Stimulated activated CD4-positive, alpha-beta T cell treated with anti-CD3 and anti-CD28 coated beads, Interleukin-4, amount 100 ng/mL, for 24 hours (primary cell): Measurements from ENCODE around the gene CLDN19.
A peak's percentile ranks its signal among the peaks of the same experiment; 100 is the strongest.

Experiments
- DNase-seq: peaks from one replicate; pipeline ENCODE4 v3.0.0-alpha.2; 2020

CLDN19 gene

GRCh38 chr1:42692911-42693310 lies 47.1 kb downstream of the CLDN19 start:
- no peak for DNase-seq

- DNase-seq: no peak
These were observed 47.6 kb downstream of the CLDN19 start for GRCh38 chr1:42692461-42692860.

DNA sequence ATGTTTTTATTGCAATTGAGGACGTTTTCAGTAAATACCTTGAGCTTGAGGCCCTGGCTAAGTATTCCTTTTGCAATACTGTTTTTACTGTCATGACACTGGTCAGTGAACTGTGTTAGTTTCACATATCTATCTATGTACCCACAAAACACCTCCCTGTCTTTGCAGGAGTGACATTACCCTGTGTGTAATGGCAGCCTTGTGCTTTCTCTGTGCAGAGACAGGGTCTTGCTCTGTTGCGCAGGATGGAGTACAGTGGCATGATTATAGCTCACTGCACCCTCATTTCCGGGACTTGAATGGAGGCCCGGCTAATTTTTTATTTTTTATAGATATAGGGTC lies 48.9 kb downstream of the CLDN19 start:
- no peak for DNase-seq

GRCh38 chr1:42690477-42691156 lies 49.4 kb downstream of the CLDN19 start:
- no peak for DNase-seq

DNA sequence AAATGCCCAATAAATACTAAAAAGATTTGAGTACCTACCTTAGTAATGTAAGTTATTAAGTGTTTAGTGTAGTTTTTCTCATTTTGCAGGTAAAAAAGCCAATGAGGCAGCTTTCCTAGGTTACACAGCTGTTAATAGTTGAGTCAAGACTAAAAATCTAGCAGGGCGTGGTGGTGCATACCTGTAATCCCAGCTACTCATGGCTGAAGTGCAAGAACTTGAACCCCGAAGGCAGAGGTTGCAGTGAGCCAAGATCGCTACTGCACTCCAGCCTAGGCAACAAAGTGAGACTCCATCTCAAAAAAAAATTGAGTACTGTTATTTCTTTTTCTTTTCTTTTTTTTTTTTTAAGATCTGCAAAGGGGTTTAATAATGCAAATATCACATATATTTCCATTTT lies 50.1 kb downstream of the CLDN19 start:
- DNase-seq: no peak

- DNase-seq: no peak
These were observed 53.6 kb downstream of the CLDN19 start for GRCh38 chr1:42686418-42686817.

GRCh38 chr1:42684139-42684538 lies 55.9 kb downstream of the CLDN19 start:
- DNase-seq: peak; percentile 20
